GM23338 (cell line): ENCODE results near the gene MED14.

Experiments used
- CREB1 ChIP-seq: fragments of 250-450 bp; sonication (Bioruptor Pico); IDR thresholded peaks from 2 replicates; pipeline ENCODE4 v1.5.0; 2020; ENCODE audit warnings: low read depth, mild to moderate bottlenecking, moderate library complexity
- CTCF ChIP-seq, 2 experiments: fragments of 200-600 bp in 1 of 2; sonication (generic) in 1 of 2; conservative IDR thresholded peaks; 2 replicates each; pipeline versions ENCODE4 v1.5.1 to v1.6.1; 2016 to 2017; ENCODE audit warnings: antibody characterized with exemption in 2 of 2, low read depth in 2 of 2, mild to moderate bottlenecking in 2 of 2, moderate library complexity in 1 of 2
- ETS1 ChIP-seq: IDR thresholded peaks from 2 replicates; pipeline ENCODE4 v1.6.1; 2016; ENCODE audit warnings: antibody characterized with exemption
- EZH2 ChIP-seq: fragments of 200-600 bp; sonication (generic); IDR thresholded peaks from one replicate; pipeline ENCODE4 v1.8.0; 2017; ENCODE audit warnings: antibody characterized with exemption, mild to moderate bottlenecking, low read depth; ENCODE audit not compliant: unreplicated experiment
- EZH2phosphoT487 ChIP-seq: fragments of 200-600 bp; sonication (generic); IDR thresholded peaks from one replicate; pipeline ENCODE4 v1.8.1; 2018; ENCODE audit warnings: antibody characterized with exemption; ENCODE audit not compliant: unreplicated experiment
- JUNB ChIP-seq: IDR thresholded peaks from one replicate; pipeline ENCODE4 v1.6.1; 2016; ENCODE audit warnings: antibody characterized with exemption; ENCODE audit not compliant: unreplicated experiment
- NANOG ChIP-seq: IDR thresholded peaks from 2 replicates; pipeline ENCODE4 v1.6.1; 2016; ENCODE audit warnings: antibody characterized with exemption, borderline replicate concordance
- POLR2AphosphoS5 ChIP-seq: IDR thresholded peaks from 2 replicates; pipeline ENCODE4 v1.6.1; 2016; ENCODE audit warnings: antibody characterized with exemption, low read depth
- REST ChIP-seq: IDR thresholded peaks from one replicate; pipeline ENCODE4 v1.6.1; 2018; ENCODE audit warnings: antibody characterized with exemption; ENCODE audit not compliant: unreplicated experiment
- STAT1 ChIP-seq: IDR thresholded peaks from one replicate; pipeline ENCODE4 v1.6.1; 2016; ENCODE audit warnings: antibody characterized with exemption; ENCODE audit not compliant: unreplicated experiment
- ZNF114 ChIP-seq: fragments of 250-450 bp; sonication (Bioruptor Pico); IDR thresholded peaks from 2 replicates; pipeline ENCODE4 v1.5.0; 2020; ENCODE audit warnings: mild to moderate bottlenecking, moderate library complexity
- ZNF331 ChIP-seq: fragments of 250-450 bp; sonication (Bioruptor Pico); IDR thresholded peaks from 2 replicates; pipeline ENCODE4 v1.5.0; 2020; ENCODE audit warnings: low read depth, mild to moderate bottlenecking, moderate library complexity
- ZNF462 ChIP-seq: fragments of 250-450 bp; sonication (Bioruptor Pico); IDR thresholded peaks from 2 replicates; pipeline ENCODE4 v1.5.0; 2020; ENCODE audit warnings: mild to moderate bottlenecking, moderate library complexity

GRCh38 chrX:40755291-40756249 is 20.2 kb upstream of the MED14 start:
- TF ChIP-seq EZH2 (no peak), CREB1 (CRISPR knock-in tag) (no peak), CTCF (conservative IDR thresholded peaks at IDR 0.05; ENCODE audit: low read depth in 2 of 2) (no peak), EZH2phosphoT487 (no peak), POLR2AphosphoS5 (no peak), STAT1 (no peak), REST (no peak), JUNB (no peak), NANOG (no peak), ETS1 (no peak), ZNF331 (CRISPR knock-in tag) (no peak), ZNF114 (CRISPR knock-in tag) (no peak), ZNF462 (CRISPR knock-in tag) (no peak)
